Activated CD8-positive, alpha-beta memory T cell treated with anti-CD3 and anti-CD28 coated beads, Interleukin-2, amount 50 U/mL, for 4 hours (primary cell): Measurements from ENCODE around the gene CRYBG3.

Experiments used
- DNase-seq: peaks from one replicate; pipeline ENCODE4 v3.0.0-alpha.2; 2020

The CRYBG3 gene

GRCh38 chr3:97981886-97982285, 160.1 kb downstream of the CRYBG3 start:
- DNase-seq = no peak

- no peak for DNase-seq
Observed at GRCh38 chr3:97983933-97984491, 162.2 kb downstream of the CRYBG3 start.

GRCh38 chr3:97987306-97987705, 165.5 kb downstream of the CRYBG3 start:
- DNase-seq = no peak

DNA sequence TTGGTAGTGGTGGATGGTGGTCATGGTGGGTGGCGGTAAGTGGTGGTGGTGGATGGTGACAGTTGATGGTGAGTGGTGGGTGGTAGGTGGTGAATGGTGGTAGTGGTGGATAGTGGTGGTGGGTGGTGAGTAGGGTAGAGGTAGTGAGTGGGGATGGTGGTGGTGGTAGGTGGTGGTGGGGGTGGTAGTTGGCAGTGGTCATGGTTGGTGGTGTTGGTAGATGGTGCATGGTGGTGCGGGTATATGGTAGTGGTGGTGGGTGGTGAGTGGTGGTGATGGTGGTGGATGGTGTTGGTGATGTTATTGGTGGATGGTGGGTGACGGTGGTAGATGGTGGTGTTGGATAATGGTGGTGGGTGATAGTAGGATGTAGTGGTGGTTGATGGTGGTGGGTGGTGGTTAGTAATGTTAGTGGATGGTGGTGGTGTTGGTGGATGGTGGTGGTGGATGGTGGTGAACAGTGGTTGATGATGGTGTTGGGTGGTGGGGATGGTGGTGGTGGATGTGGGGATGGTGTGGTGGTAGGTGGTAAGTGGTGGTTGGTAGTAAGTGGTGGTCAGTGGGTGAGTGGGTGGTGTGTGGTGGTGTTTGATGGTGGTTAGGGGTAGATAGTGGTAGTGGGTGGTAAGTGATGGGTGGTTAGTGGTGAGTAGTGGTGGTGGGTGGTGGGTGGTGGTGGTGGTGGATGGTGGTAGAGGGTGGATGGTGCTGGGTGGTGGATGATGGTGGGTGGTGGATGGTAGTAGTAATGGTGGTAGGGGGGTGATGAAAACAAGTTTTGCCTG, 167.2 kb downstream of the CRYBG3 start:
- DNase-seq = no peak

DNA sequence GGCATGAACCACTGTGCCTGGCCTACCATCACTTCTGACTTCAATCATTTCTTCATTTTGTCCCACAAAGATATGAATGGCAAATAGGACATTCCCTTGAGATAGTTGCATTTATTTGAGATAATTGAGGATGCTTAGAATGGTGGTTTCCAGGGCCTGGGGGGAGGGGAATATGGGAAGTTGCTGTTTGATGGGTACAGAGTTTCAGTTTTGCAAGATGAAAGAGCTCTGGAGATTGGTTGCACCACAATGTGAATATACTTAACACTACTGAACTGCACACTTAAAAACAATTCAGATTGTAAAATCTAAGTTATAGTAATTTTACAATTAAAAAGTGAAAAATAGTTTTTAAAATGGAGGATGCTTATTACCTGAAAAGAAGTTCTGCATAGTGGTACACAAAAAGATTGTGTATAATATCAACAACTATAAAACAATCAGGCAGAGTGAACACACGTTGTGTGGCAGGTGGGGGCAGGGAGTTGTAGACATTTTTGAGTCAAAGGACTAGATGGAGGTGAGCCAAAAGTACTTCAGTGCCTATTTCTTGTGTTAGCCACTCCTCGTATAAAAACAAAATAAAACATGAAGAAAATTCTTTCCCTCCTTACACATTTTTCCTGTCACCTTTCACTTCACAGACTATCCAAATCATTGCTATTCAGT, 168.9 kb downstream of the CRYBG3 start:
- no peak for DNase-seq

GRCh38 chr3:97991293-97991682, 169.5 kb downstream of the CRYBG3 start:
- no peak for DNase-seq

GRCh38 chr3:97992547-97993173, 170.8 kb downstream of the CRYBG3 start:
- no peak for DNase-seq

GRCh38 chr3:97993526-97993925, 171.7 kb downstream of the CRYBG3 start:
- no peak for DNase-seq

DNA sequence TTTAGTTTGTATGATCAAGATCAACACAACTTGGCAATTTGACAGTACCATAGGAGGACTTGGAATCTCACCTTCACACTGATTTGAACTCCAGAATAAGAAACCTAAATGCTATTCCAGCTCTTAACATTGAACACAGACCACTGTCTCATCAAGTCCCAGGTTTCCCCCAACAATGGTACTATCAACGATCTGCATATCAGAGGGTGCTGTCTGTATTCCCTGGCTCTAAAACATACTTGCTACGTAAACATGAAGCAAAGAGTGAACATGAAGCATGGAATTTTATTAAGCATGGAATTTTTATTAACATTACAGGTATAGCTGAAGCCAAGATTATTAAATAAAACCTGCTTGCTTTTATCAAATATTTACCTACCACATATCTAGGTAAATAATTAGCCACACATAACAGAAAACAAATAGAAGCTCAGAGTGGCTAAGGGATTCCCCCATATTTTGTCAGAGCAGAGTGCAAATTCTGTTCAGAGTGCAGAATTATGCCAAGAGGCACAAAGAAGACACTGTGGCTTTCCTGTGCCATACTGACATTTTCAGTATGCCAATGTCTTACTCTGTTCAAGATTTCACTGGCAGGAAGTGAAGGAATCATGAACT, 172.6 kb downstream of the CRYBG3 start:
- DNase-seq = no peak
